Fibroblast of peridontal ligament (primary cell): ENCODE data around the gene MTFR1L.
A peak's percentile ranks its signal among the peaks of the same experiment; 100 is the strongest.

ENCODE experiments used
- DNase-seq: peaks from one replicate; pipeline ENCODE4 v3.0.0-alpha.2; 2010; ENCODE audit errors: extremely low read depth

The MTFR1L gene

GRCh38 chr1:25861316-25862286, 41.8 kb downstream of the MTFR1L start:
- DNase-seq: no peak

- no peak for DNase-seq
Observed at GRCh38 chr1:25862785-25863485, 43.2 kb downstream of the MTFR1L start.

DNA sequence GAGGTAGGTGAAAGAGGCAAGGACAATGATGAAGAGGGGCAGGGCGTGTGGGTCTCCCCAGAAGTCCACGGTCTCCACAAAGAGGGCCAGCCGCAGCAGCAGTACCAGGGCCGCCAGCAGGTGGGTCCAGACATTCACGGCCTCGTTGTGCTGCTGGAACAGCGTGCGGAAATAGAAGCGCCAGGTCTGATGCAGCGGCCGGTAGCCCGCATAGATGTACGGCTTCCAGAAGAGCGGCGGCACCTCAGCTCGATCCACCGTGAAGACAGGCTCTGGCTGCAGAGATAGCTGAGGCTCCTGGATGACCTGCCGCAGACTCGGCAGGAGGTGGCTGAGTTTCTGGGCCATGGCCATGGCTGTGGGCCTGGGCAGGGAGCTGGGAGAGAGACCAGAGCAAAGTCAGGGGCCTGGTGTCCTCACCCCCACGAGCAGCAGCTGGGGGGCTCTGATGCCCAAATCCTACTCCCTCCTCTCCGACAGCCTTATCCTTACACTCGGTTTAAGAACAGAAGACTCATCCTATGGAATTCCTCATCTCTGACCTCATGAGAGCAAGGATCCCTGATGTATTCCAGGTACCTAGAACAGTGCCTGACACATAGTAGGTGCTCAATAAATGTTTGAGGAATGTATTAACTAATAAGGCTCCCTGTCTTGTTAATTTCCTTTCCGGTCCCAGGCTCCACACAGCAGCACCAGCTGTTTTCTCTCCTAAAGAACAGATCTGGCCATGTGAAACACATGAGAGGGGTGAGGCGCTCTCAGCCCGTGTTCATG, 43.9 kb downstream of the MTFR1L start:
- DNase-seq: no peak

DNA sequence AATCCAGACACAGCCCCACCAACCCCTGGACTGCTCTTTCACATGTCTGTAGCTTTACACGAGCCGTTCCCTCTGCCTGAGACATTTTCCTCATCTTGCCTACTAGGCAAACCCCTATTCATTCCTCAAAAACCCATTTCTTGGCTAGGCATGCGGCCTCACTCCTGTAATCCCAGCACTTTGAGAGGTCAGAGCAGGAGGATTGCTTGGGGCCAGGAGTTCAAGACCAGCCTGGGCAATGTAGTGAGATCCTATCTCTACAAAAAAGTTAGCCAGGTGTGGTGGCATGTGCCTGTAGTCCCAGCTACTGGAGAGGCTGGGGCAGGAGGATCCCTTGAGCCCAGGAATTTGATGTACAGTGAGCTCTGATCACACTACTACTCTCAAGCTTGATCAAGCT, 44.7 kb downstream of the MTFR1L start:
- DNase-seq: no peak

DNA sequence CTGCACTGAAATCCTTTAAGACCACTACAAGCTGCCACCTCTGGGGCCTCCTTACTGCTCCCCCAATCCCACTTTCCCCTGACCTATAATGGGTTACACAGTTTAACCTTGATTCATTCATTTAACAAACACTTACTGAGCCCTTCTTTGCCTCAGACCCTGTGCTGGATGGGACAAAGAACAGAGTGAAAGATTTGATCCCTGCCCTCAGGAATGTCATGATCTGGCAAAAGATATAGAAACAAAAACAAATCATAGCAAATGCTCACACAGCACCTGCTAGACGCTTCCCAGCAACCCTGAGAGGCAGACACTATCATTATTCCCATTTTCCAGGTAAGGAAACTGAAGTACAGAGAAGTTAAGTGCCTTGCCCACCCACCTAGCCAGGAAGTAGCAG, 46.5 kb downstream of the MTFR1L start:
- DNase-seq: no peak

GRCh38 chr1:25867210-25867991, 47.6 kb downstream of the MTFR1L start:
- no peak for DNase-seq

DNA sequence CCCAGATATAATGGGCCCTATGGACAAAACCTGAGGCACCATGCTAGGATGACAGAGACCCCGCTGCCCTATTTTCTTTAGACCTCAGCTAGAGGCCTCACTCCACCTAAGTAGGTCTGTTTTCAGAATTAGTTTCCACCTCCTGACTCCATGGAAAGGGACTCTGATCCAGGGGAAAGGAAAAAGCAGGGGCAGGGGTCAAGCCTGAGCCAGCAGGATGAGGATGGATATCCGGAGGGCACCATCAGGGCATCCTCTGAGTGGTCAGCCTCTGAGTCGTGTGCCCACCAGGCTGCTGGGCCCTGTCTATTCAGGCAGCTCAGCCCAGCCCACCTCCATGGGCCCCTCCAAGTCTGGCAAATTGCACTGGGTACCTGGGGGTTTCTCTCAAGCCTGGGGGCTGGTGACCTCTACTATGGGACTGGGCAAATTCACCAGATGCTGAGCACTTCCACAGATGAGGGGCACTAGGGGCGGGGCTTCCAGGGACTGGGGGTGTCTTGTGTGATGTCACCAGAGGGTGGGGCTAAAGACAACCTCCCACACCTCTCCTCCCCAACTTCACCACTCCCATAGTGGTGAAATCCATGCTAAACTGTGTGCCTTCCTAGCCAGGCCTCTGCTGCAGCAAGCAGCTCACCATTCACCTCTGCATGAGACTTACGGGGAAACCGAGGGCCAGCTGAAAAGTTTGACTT, 50.3 kb downstream of the MTFR1L start:
- no peak for DNase-seq

GRCh38 chr1:25870614-25871013, 50.9 kb downstream of the MTFR1L start:
- DNase-seq: no peak

DNA sequence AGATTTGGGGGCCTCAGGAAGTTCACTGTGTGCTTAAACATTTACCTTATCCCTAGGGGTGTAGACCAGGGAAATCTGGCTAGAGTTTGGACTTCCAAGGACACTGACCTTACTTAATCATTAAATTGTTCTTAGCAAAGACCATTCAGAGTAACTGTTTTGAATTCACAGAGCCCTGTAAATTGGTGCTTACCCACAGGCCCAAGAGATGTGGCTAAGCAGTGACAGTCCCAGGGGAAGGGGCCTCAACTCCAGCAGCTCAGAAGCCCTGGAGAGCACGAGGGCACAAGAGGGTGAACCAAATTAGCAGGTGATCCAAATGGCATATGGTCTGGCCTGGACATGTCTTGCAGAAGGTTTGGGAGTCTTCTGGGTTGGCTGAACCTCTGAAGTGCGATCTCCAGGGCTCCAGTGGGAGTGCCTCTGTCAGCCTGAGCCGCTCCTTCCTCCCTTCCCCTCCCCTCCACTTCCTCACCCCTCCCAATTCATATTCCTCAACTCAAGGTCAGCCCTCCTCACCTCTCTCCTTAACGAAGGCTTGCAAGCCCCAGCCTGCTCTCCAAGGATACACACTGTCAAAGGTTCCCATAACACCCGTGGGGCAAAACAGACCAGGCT, 51.4 kb downstream of the MTFR1L start:
- no peak for DNase-seq

GRCh38 chr1:25871704-25872494, 52.1 kb downstream of the MTFR1L start:
- DNase-seq: no peak

GRCh38 chr1:25872713-25873112, 53.0 kb downstream of the MTFR1L start:
- no peak for DNase-seq

- peak; percentile 34 for DNase-seq
Observed at GRCh38 chr1:25873120-25873519, 53.4 kb downstream of the MTFR1L start.

DNA sequence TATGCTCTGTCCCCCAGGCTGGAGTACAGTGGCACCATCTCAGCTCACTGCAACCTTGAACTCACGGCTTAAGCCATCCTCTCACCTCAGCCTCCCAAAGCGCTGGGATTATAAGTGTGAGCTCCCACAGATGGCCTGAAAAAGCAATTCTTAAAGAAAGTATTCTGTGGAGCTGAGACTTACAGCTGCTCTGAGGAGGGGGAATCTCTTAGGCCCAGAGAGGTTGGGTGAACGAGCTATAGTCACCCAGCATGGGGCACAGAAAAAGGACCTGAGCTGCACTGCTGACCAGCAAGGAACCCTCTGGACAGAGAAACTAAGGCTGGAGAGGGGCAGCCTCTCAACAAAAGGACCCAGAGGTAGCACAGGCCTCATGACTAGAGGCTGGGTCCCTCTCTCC, 54.5 kb downstream of the MTFR1L start:
- DNase-seq: no peak

GRCh38 chr1:25874635-25875153, 54.9 kb downstream of the MTFR1L start:
- no peak for DNase-seq

DNA sequence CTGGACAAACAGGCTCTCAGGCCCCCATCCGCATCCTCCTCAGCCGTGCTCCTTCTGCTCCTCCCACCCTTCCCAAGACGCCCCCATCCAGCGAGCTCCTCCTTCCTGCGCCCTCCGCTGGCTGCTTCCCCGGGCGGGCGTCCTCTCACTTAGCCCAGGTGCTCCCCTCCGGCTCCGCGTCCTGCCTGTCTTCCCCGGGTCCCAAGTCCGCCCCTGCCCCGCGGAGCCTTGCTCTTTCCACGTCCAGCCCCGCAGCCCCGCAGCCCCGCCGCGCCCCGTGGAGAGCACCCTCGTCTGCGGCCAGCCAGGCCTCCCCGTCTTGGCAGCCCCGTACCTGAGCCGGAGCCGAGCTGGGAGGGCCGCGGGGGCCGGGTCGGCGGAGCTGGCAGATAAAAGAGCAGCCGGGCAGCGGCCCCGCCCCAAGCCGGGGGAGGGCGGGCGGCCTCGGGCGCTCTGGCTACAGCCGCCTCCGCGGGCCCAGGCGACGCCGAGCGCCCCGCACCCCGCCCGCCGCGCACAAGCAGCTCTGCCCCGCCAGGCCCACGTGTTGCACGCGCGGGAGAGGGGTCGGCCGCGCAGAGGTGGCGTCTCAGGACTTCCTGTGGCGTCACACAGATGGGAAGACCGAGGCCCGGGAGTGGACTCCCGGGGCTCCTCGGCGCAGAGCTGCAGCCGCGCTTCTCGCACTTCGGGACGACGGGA, 55.6 kb downstream of the MTFR1L start, which contains the start of gene PAQR7:
TSS of gene PAQR7 (minus strand) at position 555 of the 702 bp plus-strand sequence. CDS start 11,869 bp downstream, outside the sequence.
- peak; percentile 63 for DNase-seq

- DNase-seq: no peak
Observed at GRCh38 chr1:25875856-25876692, 56.3 kb downstream of the MTFR1L start.

- no peak for DNase-seq
Observed at GRCh38 chr1:25876693-25877077, 56.9 kb downstream of the MTFR1L start.

- DNase-seq: no peak
Observed at GRCh38 chr1:25877155-25877554, 57.4 kb downstream of the MTFR1L start.
